Testis (tissue), 2 donors: ENCODE results near the gene OSCAR.

Experiments
- POLR2A ChIP-seq: fragments of 450-650 bp; IDR thresholded peaks from one replicate; pipeline ENCODE4 v1.6.1; 2017; ENCODE audit warnings: antibody characterized with exemption, mild to moderate bottlenecking, moderate library complexity
- TF ChIP-seq, protein P1 (sequence below), 3 experiments: fragments of 450-650 bp in 2 of 3; fragments of 200-600 bp in 1 of 3; sonication (generic) in 1 of 3; IDR thresholded peaks; one replicate each; pipeline ENCODE4 v1.5.1; 2016 to 2019; ENCODE audit warnings: antibody characterized with exemption in 3 of 3, mild to moderate bottlenecking in 2 of 3, moderate library complexity in 1 of 3

DNA sequence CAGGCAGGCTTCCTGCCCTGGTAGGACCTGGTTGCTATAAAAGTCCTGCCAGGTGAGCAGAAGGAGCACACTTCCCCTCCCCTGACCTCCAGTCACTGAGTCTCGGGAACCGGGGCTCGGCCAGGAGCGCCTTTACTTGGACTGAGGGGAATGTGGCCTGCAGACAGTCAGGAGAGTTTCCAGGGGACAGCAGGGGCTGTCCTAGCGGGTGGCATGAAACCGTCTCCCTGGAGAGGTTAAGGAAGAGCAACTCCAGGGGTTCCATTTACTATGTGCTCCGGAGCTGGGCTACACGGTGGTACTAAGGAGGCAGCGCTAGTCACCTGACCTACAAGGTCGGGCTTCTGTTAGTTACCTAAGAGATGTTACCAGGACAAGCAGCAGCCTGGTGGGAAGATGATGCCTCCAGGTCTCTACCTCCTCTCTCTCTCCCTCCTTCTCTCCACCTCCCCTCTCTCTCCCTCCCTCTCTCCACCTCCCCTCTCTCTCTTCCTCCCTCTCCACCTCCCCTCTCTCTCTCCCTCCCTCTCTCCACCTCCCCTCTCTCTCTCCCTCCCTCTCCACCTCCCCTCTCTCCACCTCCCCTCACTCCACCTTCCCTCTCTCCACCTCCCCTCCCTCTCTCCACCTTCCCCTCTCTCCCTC, 32.8 kb upstream of the OSCAR start:
- TF ChIP-seq, protein P1, sequence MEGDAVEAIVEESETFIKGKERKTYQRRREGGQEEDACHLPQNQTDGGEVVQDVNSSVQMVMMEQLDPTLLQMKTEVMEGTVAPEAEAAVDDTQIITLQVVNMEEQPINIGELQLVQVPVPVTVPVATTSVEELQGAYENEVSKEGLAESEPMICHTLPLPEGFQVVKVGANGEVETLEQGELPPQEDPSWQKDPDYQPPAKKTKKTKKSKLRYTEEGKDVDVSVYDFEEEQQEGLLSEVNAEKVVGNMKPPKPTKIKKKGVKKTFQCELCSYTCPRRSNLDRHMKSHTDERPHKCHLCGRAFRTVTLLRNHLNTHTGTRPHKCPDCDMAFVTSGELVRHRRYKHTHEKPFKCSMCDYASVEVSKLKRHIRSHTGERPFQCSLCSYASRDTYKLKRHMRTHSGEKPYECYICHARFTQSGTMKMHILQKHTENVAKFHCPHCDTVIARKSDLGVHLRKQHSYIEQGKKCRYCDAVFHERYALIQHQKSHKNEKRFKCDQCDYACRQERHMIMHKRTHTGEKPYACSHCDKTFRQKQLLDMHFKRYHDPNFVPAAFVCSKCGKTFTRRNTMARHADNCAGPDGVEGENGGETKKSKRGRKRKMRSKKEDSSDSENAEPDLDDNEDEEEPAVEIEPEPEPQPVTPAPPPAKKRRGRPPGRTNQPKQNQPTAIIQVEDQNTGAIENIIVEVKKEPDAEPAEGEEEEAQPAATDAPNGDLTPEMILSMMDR (IDR thresholded peaks at IDR 0.05) = no peak
- TF ChIP-seq POLR2A = no peak
